Gastroesophageal sphincter (tissue), 3 donors: Measurements from ENCODE around the gene PRMT2.

Source experiments
- CTCF ChIP-seq, 4 experiments: fragments of 200-600 bp in 2 of 4; fragments of 450-650 bp in 2 of 4; sonication (generic) in 1 of 4; IDR thresholded peaks; one replicate each; pipeline ENCODE4 v1.5.1; 2017 to 2019; ENCODE audit warnings: antibody characterized with exemption in 4 of 4, mild to moderate bottlenecking in 2 of 4, moderate library complexity in 2 of 4
- EP300 ChIP-seq: sonication (generic); formaldehyde crosslinking; IDR thresholded peaks from one replicate; pipeline ENCODE4 v1.6.1; 2017; ENCODE audit warnings: antibody characterized with exemption, mild to moderate bottlenecking
- POLR2A ChIP-seq, 2 donors: fragments of 450-650 bp; IDR thresholded peaks; one replicate each; pipeline ENCODE4 v1.6.1; 2017; ENCODE audit warnings: antibody characterized with exemption in 2 of 2, mild to moderate bottlenecking in 2 of 2, moderate library complexity in 1 of 2
- POLR2AphosphoS5 ChIP-seq: sonication (generic); formaldehyde crosslinking; IDR thresholded peaks from one replicate; pipeline ENCODE4 v1.6.1; 2017; ENCODE audit warnings: antibody characterized with exemption

GRCh38 chr21:46628868-46629267 is 6.6 kb upstream of the PRMT2 start:
- TF ChIP-seq CTCF (IDR thresholded peaks at IDR 0.05) (no peak), EP300 (no peak), POLR2AphosphoS5 (no peak), POLR2A (IDR thresholded peaks at IDR 0.05) (no peak)
